A673 (cell line): ENCODE results near the gene NLN. TPM values are rescaled to one million over a fixed set of nuclear protein-coding genes. Genes with fewer than 3 reads are reported as not detected.

Experiments
- BruUV-seq: library from RNA; stranded (reverse); fragments of 400-500 nt; replicated peaks from 2 replicates; lab custom pipeline; 2021; lab: Mats Ljungman, UMichigan
- CTCF ChIA-PET: fragments of 300-600 bp; sonication (Branson Sonifier 250); formaldehyde crosslinking; loops from one replicate; lab custom pipeline; 2022; ENCODE audit warnings: antibody characterized with exemption; lab: Charles Lee
- POLR2A ChIA-PET: fragments of 300-600 bp; sonication (Branson Sonifier 250); formaldehyde crosslinking; loops from one replicate; lab custom pipeline; 2022; ENCODE audit warnings: antibody characterized with exemption; ENCODE audit not compliant: low non-redundant PET; lab: Charles Lee
- DNase-seq: peaks from one replicate; pipeline ENCODE4 v3.0.0-alpha.2; 2015; ENCODE audit warnings: low spot score
- H3K27ac ChIP-seq: fragments of 200-600 bp; sonication (generic); 2 replicates; pipeline ENCODE4 v1.5.1; 2016; ENCODE audit warnings: mixed run types, low read depth, mild to moderate bottlenecking, mixed read lengths, antibody characterized with exemption, low read length; ENCODE audit not compliant: poor library complexity, severe bottlenecking
- H3K27me3 ChIP-seq: fragments of 200-600 bp; sonication (generic); replicated peaks from 2 replicates; pipeline ENCODE4 v1.6.1; 2017; ENCODE audit warnings: mixed run types, low read depth, mild to moderate bottlenecking, mixed read lengths, antibody characterized with exemption, low read length; ENCODE audit not compliant: insufficient read depth, poor library complexity
- H3K36me3 ChIP-seq: fragments of 200-600 bp; sonication (generic); 2 replicates; pipeline ENCODE4 v1.6.1; 2016; ENCODE audit warnings: mixed run types, mild to moderate bottlenecking, mixed read lengths, antibody characterized with exemption, low read length; ENCODE audit not compliant: insufficient read depth, poor library complexity, severe bottlenecking
- H3K4me1 ChIP-seq: fragments of 200-600 bp; sonication (generic); 2 replicates; pipeline ENCODE4 v1.6.1; 2017; ENCODE audit warnings: mixed run types, mild to moderate bottlenecking, mixed read lengths, antibody characterized with exemption, low read length; ENCODE audit not compliant: insufficient read depth, poor library complexity, severe bottlenecking
- H3K4me3 ChIP-seq: fragments of 200-600 bp; sonication (generic); 2 replicates; pipeline ENCODE4 v1.5.1; 2016; ENCODE audit warnings: low read depth, mixed run types, mild to moderate bottlenecking, mixed read lengths, low read length; ENCODE audit not compliant: poor library complexity, severe bottlenecking
- H3K9me3 ChIP-seq: fragments of 200-600 bp; sonication (generic); 2 replicates; pipeline ENCODE4 v1.6.1; 2016; ENCODE audit warnings: mixed run types, low read depth, mild to moderate bottlenecking, mixed read lengths, antibody characterized with exemption, low read length; ENCODE audit not compliant: poor library complexity, severe bottlenecking
- CTCF ChIP-seq: fragments of 300-800, 200-600 bp; sonication (generic); conservative IDR thresholded peaks from 2 replicates; pipeline ENCODE4 v1.5.1; 2017; ENCODE audit warnings: low read depth, mild to moderate bottlenecking, antibody characterized with exemption, low read length, moderate library complexity, mixed read lengths
- EZH2 ChIP-seq: fragments of 200-600 bp; sonication (generic); IDR thresholded peaks from 2 replicates; pipeline ENCODE4 v1.6.1; 2017; ENCODE audit warnings: borderline replicate concordance, low read depth, mild to moderate bottlenecking, mixed read lengths, antibody characterized with exemption, low read length; ENCODE audit not compliant: poor library complexity, severe bottlenecking
- intact Hi-C: fragments of 100-400 bp; cut with micrococcal nuclease; formaldehyde crosslinking; loops from one replicate; pipeline ENCODE4 v1.10.0; 2022; ENCODE audit not compliant: unreplicated experiment
- total RNA-seq: library from RNA; stranded (reverse); gene quantifications from 2 replicates; pipeline ENCODE4 v1.2.3, GENCODE V29; 2021

NLN gene
- total RNA-seq, 1 experiment from 2014 or later: 99.9 TPM

GRCh38 chr5:65811004-65811403 is 89.0 kb downstream of the NLN start:
- no TSS peak for BruUV-seq
- ChIA-PET CTCF (no interaction called here), POLR2A (no interaction called here)
- DNase-seq: no peak
- Histone ChIP-seq H3K27me3 (no peaks in the 10 kb centered on the region), H3K9me3 (no peaks in the 10 kb centered on the region), H3K4me3 (no peak overlapping the region), H3K27ac (no peak overlapping the region), H3K4me1 (no peaks in the 10 kb centered on the region), H3K36me3 (peaks cover 13% of the 10 kb centered on the region)
- intact Hi-C loops: no loop called here
- TF ChIP-seq EZH2 (no peak), CTCF (no peak)

GRCh38 chr5:65811885-65812284 is 89.9 kb downstream of the NLN start:
- ChIA-PET CTCF (no interaction called here), POLR2A (no interaction called here)
- no TSS peak for BruUV-seq
- no peaks in the 10 kb centered on the region for H3K27me3 ChIP-seq
- H3K27ac ChIP-seq: no peak overlapping the region
- peaks cover 13% of the 10 kb centered on the region for H3K36me3 ChIP-seq
- H3K4me3 ChIP-seq: no peak overlapping the region
- no peaks in the 10 kb centered on the region for H3K9me3 ChIP-seq
- no peak for DNase-seq
- no peaks in the 10 kb centered on the region for H3K4me1 ChIP-seq
- no peak for TF ChIP-seq CTCF
- intact Hi-C loops: no loop called here

- H3K9me3 ChIP-seq: no peaks in the 10 kb centered on the region
- POLR2A ChIA-PET: no interaction called here
- no TSS peak for BruUV-seq
- no peak overlapping the region for H3K27ac ChIP-seq
- CTCF ChIA-PET: no interaction called here
- intact Hi-C loops: no loop called here
- no peak for TF ChIP-seq EZH2
- no peak for TF ChIP-seq CTCF
- no peaks in the 10 kb centered on the region for H3K27me3 ChIP-seq
- H3K36me3 ChIP-seq: peaks cover 13% of the 10 kb centered on the region
- no peaks in the 10 kb centered on the region for H3K4me1 ChIP-seq
- DNase-seq: no peak
- no peak overlapping the region for H3K4me3 ChIP-seq
Observed at GRCh38 chr5:65812648-65813047, 90.6 kb downstream of the NLN start.

- no peaks in the 10 kb centered on the region for H3K9me3 ChIP-seq
- no peak for TF ChIP-seq CTCF
- intact Hi-C loops: no loop called here
- no TSS peak for BruUV-seq
- no peak overlapping the region for H3K27ac ChIP-seq
- ChIA-PET POLR2A (no interaction called here), CTCF (no interaction called here)
- no peak for DNase-seq
- H3K4me3 ChIP-seq: no peak overlapping the region
- H3K27me3 ChIP-seq: no peaks in the 10 kb centered on the region
- H3K36me3 ChIP-seq: peaks cover 13% of the 10 kb centered on the region
- no peaks in the 10 kb centered on the region for H3K4me1 ChIP-seq
Observed at GRCh38 chr5:65813174-65813573, 91.2 kb downstream of the NLN start.
